ENCODE data around the gene SLC44A2.

The SLC44A2 gene

GRCh38 chr19:10683582-10683981 is 58.2 kb downstream of the SLC44A2 start:
- no peak for DNase-seq

- DNase-seq = no peak
Observed at GRCh38 chr19:10685210-10685609, 59.9 kb downstream of the SLC44A2 start.

- no peak for DNase-seq
Observed at GRCh38 chr19:10686193-10686592, 60.8 kb downstream of the SLC44A2 start.

GRCh38 chr19:10686661-10687517 is 61.5 kb downstream of the SLC44A2 start:
- DNase-seq = no peak

GRCh38 chr19:10687518-10688288 is 62.4 kb downstream of the SLC44A2 start:
- DNase-seq = no peak

GRCh38 chr19:10688545-10689280 is 63.4 kb downstream of the SLC44A2 start:
- no peak for DNase-seq

GRCh38 chr19:10690341-10690781 is 65.0 kb downstream of the SLC44A2 start:
- DNase-seq = peak; percentile 25

GRCh38 chr19:10691178-10691881 is 66.0 kb downstream of the SLC44A2 start:
- DNase-seq = no peak

- DNase-seq = no peak
Observed at GRCh38 chr19:10691883-10692282, 66.5 kb downstream of the SLC44A2 start.

GRCh38 chr19:10692673-10693264 is 67.4 kb downstream of the SLC44A2 start:
- no peak for DNase-seq
